SK-N-SH (cell line): ENCODE results near the gene OR4K13. TPM values are rescaled to one million over a fixed set of nuclear protein-coding genes. Genes with fewer than 3 reads are reported as not detected.

Experiments
- CTCF ChIA-PET: fragments of 300-600, 350-600 bp; formaldehyde crosslinking; extraction: SDS; loops from one replicate; lab custom pipeline; 2021; lab: Yijun Ruan, JAX
- POLR2A ChIA-PET: fragments of 350-600 bp; sonication (Branson Sonifier 250); formaldehyde crosslinking; extraction: SDS; loops from one replicate; lab custom pipeline; 2020; ENCODE audit warnings: antibody characterized with exemption, inconsistent platforms; lab: Yijun Ruan, JAX
- DNase-seq: peaks from one replicate; pipeline ENCODE4 v3.0.0; 2012
- H2AFZ ChIP-seq: fragments of 200-600 bp; sonication (generic); 2 replicates; pipeline ENCODE4 v1.8.1; 2016; ENCODE audit warnings: antibody characterized with exemption, mild to moderate bottlenecking, low read depth
- H3F3A ChIP-seq: fragments of 200-600 bp; sonication (generic); replicated peaks from 2 replicates; pipeline ENCODE3; 2016; ENCODE audit warnings: antibody characterized with exemption, mild to moderate bottlenecking; ENCODE audit not compliant: insufficient read depth
- H3K27ac ChIP-seq, 2 experiments: fragments of 200-500 bp in 1 of 2; fragments of 200-600 bp in 1 of 2; sonication (Bioruptor generic) in 1 of 2; sonication (generic), shearing (Covaris generic) in 1 of 2; 2 replicates each; pipeline versions ENCODE4 v1.5.1 to v1.6.1; 2014 to 2016; ENCODE audit warnings: low read depth in 2 of 2, inconsistent platforms in 1 of 2, low read length in 1 of 2, mild to moderate bottlenecking in 1 of 2, mixed read lengths in 1 of 2
- H3K27me3 ChIP-seq: fragments of 200-600 bp; sonication (generic), shearing (Covaris generic); 2 replicates; pipeline ENCODE4 v1.6.1; 2016; ENCODE audit warnings: mixed run types; ENCODE audit not compliant: insufficient read depth
- H3K36me3 ChIP-seq, 2 experiments: fragments of 200-500 bp in 1 of 2; fragments of 200-600 bp in 1 of 2; sonication (Bioruptor generic) in 1 of 2; sonication (generic) in 1 of 2; replicated peaks in 1 of 2; 2 replicates each; pipeline versions ENCODE3 to v1.5.1; 2014 to 2016; ENCODE audit warnings: low read length in 1 of 2, mild to moderate bottlenecking in 1 of 2; ENCODE audit not compliant: insufficient read depth in 2 of 2, control insufficient read depth in 1 of 2
- H3K4me1 ChIP-seq, 2 experiments: fragments of 200-500 bp in 1 of 2; fragments of 200-600 bp in 1 of 2; sonication (Bioruptor generic) in 1 of 2; sonication (generic), shearing (Covaris generic) in 1 of 2; 2 replicates each; pipeline versions ENCODE4 v1.5.1 to v1.6.1; 2014 to 2016; ENCODE audit warnings: low read depth in 1 of 2, low read length in 1 of 2, mixed run types in 1 of 2; ENCODE audit not compliant: insufficient read depth in 2 of 2, control insufficient read depth in 1 of 2
- H3K4me2 ChIP-seq: fragments of 200-600 bp; sonication (generic), shearing (Covaris generic); 2 replicates; pipeline ENCODE4 v1.6.1; 2017; ENCODE audit warnings: mixed run types
- H3K4me3 ChIP-seq, 2 experiments: fragments of 200-500 bp in 1 of 2; fragments of 200-600 bp in 1 of 2; sonication (Bioruptor generic) in 1 of 2; sonication (generic), shearing (Covaris generic) in 1 of 2; 2 replicates each; pipeline versions ENCODE4 v1.5.1 to v1.8.1; 2014 to 2016; ENCODE audit warnings: low read depth in 2 of 2, inconsistent platforms in 1 of 2, low read length in 1 of 2, mild to moderate bottlenecking in 1 of 2, mixed read lengths in 1 of 2, moderate library complexity in 1 of 2
- H3K79me2 ChIP-seq: fragments of 200-600 bp; sonication (generic); 2 replicates; pipeline ENCODE4 v1.8.1; 2017; ENCODE audit warnings: mild to moderate bottlenecking; ENCODE audit not compliant: insufficient read depth
- H3K9ac ChIP-seq: fragments of 200-600 bp; sonication (generic); 2 replicates; pipeline ENCODE4 v1.6.1; 2017; ENCODE audit warnings: mixed run types
- H3K9me2 ChIP-seq: fragments of 200-600 bp; sonication (generic); 2 replicates; pipeline ENCODE4 v1.6.1; 2017; ENCODE audit warnings: mixed run types
- H3K9me3 ChIP-seq: fragments of 200-600 bp; sonication (generic); 2 replicates; pipeline ENCODE4 v1.6.1; 2017; ENCODE audit warnings: mixed run types, mild to moderate bottlenecking, moderate library complexity
- H4K20me1 ChIP-seq: fragments of 200-600 bp; sonication (generic); 2 replicates; pipeline ENCODE4 v1.6.1; 2017; ENCODE audit warnings: mild to moderate bottlenecking, mixed run types; ENCODE audit not compliant: insufficient read depth
- FOXM1 ChIP-seq: IDR thresholded peaks from 2 replicates; pipeline ENCODE4 v1.4.0; 2012; ENCODE audit warnings: low read depth, mild to moderate bottlenecking
- GABPA ChIP-seq: IDR thresholded peaks from 2 replicates; pipeline ENCODE4 v1.4.0; 2012; ENCODE audit warnings: low read depth, mild to moderate bottlenecking
- JUND ChIP-seq: IDR thresholded peaks from 2 replicates; pipeline ENCODE4 v1.4.0; 2012
- MEF2A ChIP-seq: IDR thresholded peaks from 2 replicates; pipeline ENCODE4 v1.4.0; 2012; ENCODE audit warnings: low read depth, borderline replicate concordance
- MXI1 ChIP-seq: IDR thresholded peaks from 2 replicates; pipeline ENCODE4 v1.6.1; 2012; ENCODE audit warnings: mild to moderate bottlenecking, low read depth, low read length, improper control_type of control experiment
- NFIC ChIP-seq: IDR thresholded peaks from 2 replicates; pipeline ENCODE4 v1.4.0; 2012; ENCODE audit warnings: borderline replicate concordance
- POLR2AphosphoS5 ChIP-seq: IDR thresholded peaks from 2 replicates; pipeline ENCODE4 v1.6.1; 2012; ENCODE audit warnings: low read depth, low read length
- RCOR1 ChIP-seq: fragments of 150-350 bp; IDR thresholded peaks from 2 replicates; pipeline ENCODE4 v1.6.1; 2017; ENCODE audit warnings: antibody characterized with exemption, low read length
- RXRA ChIP-seq: IDR thresholded peaks from 2 replicates; pipeline ENCODE4 v1.4.0; 2012; ENCODE audit warnings: low read depth, mild to moderate bottlenecking, borderline replicate concordance
- TAF1 ChIP-seq: IDR thresholded peaks from 2 replicates; pipeline ENCODE4 v1.6.1; 2012; ENCODE audit warnings: low read depth, mild to moderate bottlenecking, low read length, moderate library complexity, borderline replicate concordance
- WGBS: methylation state at CpG from one replicate; pipeline ENCODE4 v1.1.6; 2017; ENCODE audit warnings: low lambda C conversion rate; 5-methylcytosine and 5-hydroxymethylcytosine counted together
- polyA plus RNA-seq, 3 experiments: library from polyadenylated mRNA; depleted of rRNA; stranded (reverse); fragments of >200 nt; gene quantifications; 2 replicates each; pipeline ENCODE4 v1.2.3, GENCODE V29; 2012
- TF ChIP-seq, protein P1 (sequence below): IDR thresholded peaks from 2 replicates; pipeline ENCODE4; 2012
- TF ChIP-seq, protein P2 (sequence below): fragments of 200-600 bp; sonication (generic); IDR thresholded peaks from 2 replicates; pipeline ENCODE4 v1.6.1; 2017; ENCODE audit warnings: antibody characterized with exemption, mild to moderate bottlenecking, moderate library complexity
- TF ChIP-seq, protein P3 (sequence below): fragments of 150-350 bp; IDR thresholded peaks from 2 replicates; pipeline ENCODE4 v1.6.1; 2016; ENCODE audit warnings: mild to moderate bottlenecking, low read depth, low read length
- TF ChIP-seq, protein P4 (sequence below): fragments of 150-350 bp; IDR thresholded peaks from 2 replicates; pipeline ENCODE4 v1.6.1; 2017; ENCODE audit warnings: antibody characterized with exemption, low read length, low read depth, borderline replicate concordance

The OR4K13 gene
- polyA plus RNA-seq, 1 of the 3 experiments (the other 2 are of a cell fraction) = not detected

DNA sequence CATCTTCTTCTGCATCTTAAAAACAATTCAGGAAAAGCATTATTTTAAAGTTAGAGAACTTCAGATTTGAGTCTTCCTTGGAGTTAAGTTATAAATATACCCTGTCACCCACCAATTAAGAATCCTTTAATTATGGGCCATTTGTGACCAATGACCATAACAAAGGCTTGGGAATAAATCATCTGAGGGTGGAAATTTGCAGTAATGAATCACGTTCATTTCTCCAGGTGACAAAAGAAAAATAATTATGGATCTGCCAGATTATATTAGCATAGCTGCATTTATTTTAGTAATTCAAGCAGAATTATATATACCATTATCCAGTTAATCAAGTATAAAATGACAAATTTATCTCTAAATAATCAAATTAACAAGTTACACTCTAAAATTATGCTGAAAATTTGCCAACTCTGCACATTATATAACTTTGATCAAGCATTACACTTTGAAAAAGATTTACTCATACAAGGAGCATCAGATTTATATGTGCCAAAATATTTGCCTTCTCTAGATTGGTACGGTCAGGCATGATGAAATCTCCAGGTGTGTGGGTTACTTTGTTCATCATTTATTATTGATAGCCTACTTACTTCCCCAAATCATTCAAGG, 16.5 kb downstream of the OR4K13 start, which contains the start of gene OR4K14:
OR4K14 (minus strand) TSS at position 51 of the 609 bp plus-strand sequence. CDS start 4,114 bp downstream, outside the sequence.
- 0% methylated on average over 2 of the region's 2 CpGs for WGBS
- H3K79me2 ChIP-seq = no peaks in the 10 kb centered on the region
- H3F3A ChIP-seq = no peaks in the 10 kb centered on the region
- H3K4me2 ChIP-seq = no peak within 1 kb of the TSS
- POLR2A ChIA-PET = no interaction called here
- no peak for DNase-seq
- CTCF ChIA-PET = no interaction called here
- no peaks in the 10 kb centered on the region for H3K27me3 ChIP-seq
- no peak within 1 kb of the TSS for H3K4me3 ChIP-seq
- no peaks in the 10 kb centered on the region for H3K36me3 ChIP-seq
- H3K4me1 ChIP-seq = no peaks in the 10 kb centered on the region
- H3K9me3 ChIP-seq = no peaks in the 10 kb centered on the region
- H4K20me1 ChIP-seq = no peaks in the 10 kb centered on the region
- no peak within 1 kb of the TSS for H3K9ac ChIP-seq
- no peak within 1 kb of the TSS for H2AFZ ChIP-seq
- H3K27ac ChIP-seq = no peak within 1 kb of the TSS
- TF ChIP-seq FOXM1 (no peak), NFIC (no peak), MXI1 (no peak), TAF1 (no peak), RCOR1 (no peak), RXRA (no peak), GABPA (no peak), JUND (no peak), MEF2A (no peak), POLR2AphosphoS5 (no peak)
- TF ChIP-seq, protein P1, sequence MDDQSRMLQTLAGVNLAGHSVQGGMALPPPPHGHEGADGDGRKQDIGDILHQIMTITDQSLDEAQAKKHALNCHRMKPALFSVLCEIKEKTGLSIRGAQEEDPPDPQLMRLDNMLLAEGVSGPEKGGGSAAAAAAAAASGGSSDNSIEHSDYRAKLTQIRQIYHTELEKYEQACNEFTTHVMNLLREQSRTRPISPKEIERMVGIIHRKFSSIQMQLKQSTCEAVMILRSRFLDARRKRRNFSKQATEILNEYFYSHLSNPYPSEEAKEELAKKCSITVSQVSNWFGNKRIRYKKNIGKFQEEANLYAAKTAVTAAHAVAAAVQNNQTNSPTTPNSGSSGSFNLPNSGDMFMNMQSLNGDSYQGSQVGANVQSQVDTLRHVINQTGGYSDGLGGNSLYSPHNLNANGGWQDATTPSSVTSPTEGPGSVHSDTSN = no peak
- TF ChIP-seq, protein P2, sequence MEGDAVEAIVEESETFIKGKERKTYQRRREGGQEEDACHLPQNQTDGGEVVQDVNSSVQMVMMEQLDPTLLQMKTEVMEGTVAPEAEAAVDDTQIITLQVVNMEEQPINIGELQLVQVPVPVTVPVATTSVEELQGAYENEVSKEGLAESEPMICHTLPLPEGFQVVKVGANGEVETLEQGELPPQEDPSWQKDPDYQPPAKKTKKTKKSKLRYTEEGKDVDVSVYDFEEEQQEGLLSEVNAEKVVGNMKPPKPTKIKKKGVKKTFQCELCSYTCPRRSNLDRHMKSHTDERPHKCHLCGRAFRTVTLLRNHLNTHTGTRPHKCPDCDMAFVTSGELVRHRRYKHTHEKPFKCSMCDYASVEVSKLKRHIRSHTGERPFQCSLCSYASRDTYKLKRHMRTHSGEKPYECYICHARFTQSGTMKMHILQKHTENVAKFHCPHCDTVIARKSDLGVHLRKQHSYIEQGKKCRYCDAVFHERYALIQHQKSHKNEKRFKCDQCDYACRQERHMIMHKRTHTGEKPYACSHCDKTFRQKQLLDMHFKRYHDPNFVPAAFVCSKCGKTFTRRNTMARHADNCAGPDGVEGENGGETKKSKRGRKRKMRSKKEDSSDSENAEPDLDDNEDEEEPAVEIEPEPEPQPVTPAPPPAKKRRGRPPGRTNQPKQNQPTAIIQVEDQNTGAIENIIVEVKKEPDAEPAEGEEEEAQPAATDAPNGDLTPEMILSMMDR = no peak
- TF ChIP-seq, protein P3, sequence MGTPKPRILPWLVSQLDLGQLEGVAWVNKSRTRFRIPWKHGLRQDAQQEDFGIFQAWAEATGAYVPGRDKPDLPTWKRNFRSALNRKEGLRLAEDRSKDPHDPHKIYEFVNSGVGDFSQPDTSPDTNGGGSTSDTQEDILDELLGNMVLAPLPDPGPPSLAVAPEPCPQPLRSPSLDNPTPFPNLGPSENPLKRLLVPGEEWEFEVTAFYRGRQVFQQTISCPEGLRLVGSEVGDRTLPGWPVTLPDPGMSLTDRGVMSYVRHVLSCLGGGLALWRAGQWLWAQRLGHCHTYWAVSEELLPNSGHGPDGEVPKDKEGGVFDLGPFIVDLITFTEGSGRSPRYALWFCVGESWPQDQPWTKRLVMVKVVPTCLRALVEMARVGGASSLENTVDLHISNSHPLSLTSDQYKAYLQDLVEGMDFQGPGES = no peak
- TF ChIP-seq, protein P4, sequence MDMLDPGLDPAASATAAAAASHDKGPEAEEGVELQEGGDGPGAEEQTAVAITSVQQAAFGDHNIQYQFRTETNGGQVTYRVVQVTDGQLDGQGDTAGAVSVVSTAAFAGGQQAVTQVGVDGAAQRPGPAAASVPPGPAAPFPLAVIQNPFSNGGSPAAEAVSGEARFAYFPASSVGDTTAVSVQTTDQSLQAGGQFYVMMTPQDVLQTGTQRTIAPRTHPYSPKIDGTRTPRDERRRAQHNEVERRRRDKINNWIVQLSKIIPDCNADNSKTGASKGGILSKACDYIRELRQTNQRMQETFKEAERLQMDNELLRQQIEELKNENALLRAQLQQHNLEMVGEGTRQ = no peak
- no peaks in the 10 kb centered on the region for H3K9me2 ChIP-seq
